Smooth muscle cell (in vitro differentiated cells): ENCODE results near the gene GUCY1A2. TPM values are rescaled to one million over a fixed set of nuclear protein-coding genes. Genes with fewer than 3 reads are reported as not detected.

Experiments used
- DNase-seq: peaks from one replicate; lab custom pipeline; 2025; ENCODE audit not compliant: unreplicated experiment; lab: John Stamatoyannopoulos, UW
- H2AFZ ChIP-seq: fragments of 200-600 bp; sonication (generic); 2 replicates; pipeline ENCODE4 v1.6.0; 2016; ENCODE audit warnings: antibody characterized with exemption, low read depth, mild to moderate bottlenecking
- H3F3A ChIP-seq: fragments of 200-600 bp; sonication (generic); 2 replicates; pipeline ENCODE4 v1.6.0; 2017; ENCODE audit warnings: antibody characterized with exemption, low read depth
- H3K27ac ChIP-seq: fragments of 200-600 bp; sonication (generic); 2 replicates; pipeline ENCODE4 v1.5.1; 2016; ENCODE audit warnings: low read depth, mild to moderate bottlenecking
- H3K27me3 ChIP-seq: fragments of 200-600 bp; sonication (generic); 2 replicates; pipeline ENCODE4 v1.6.1; 2016; ENCODE audit warnings: low read depth, mild to moderate bottlenecking
- H3K36me3 ChIP-seq: fragments of 200-600 bp; sonication (generic); 2 replicates; pipeline ENCODE4 v1.5.1; 2016; ENCODE audit warnings: low read depth
- H3K4me1 ChIP-seq: fragments of 200-600 bp; sonication (generic); 2 replicates; pipeline ENCODE4 v1.5.1; 2016; ENCODE audit warnings: low read depth
- H3K4me2 ChIP-seq: fragments of 200-600 bp; sonication (generic); 2 replicates; pipeline ENCODE4 v1.6.0; 2016; ENCODE audit warnings: mild to moderate bottlenecking
- H3K4me3 ChIP-seq: fragments of 200-600 bp; sonication (generic); 2 replicates; pipeline ENCODE4 v1.5.1; 2016; ENCODE audit warnings: mild to moderate bottlenecking
- H3K79me2 ChIP-seq: fragments of 200-600 bp; sonication (generic); 2 replicates; pipeline ENCODE4 v1.6.0; 2016; ENCODE audit warnings: low read depth, mild to moderate bottlenecking
- H3K9ac ChIP-seq: fragments of 200-600 bp; sonication (generic); 2 replicates; pipeline ENCODE4 v1.6.0; 2016; ENCODE audit warnings: low read depth
- H3K9me3 ChIP-seq: fragments of 200-600 bp; sonication (generic); replicated peaks from 2 replicates; pipeline ENCODE4 v1.5.1; 2016; ENCODE audit warnings: low read depth
- H4K20me1 ChIP-seq: fragments of 200-600 bp; sonication (generic); 2 replicates; pipeline ENCODE4 v1.6.0; 2016; ENCODE audit warnings: low read depth
- WGBS: methylation state at CpG from one replicate; pipeline ENCODE4 v1.1.7; 2016; ENCODE audit warnings: low lambda C conversion rate; 5-methylcytosine and 5-hydroxymethylcytosine counted together
- polyA plus RNA-seq: library from polyadenylated mRNA; unstranded; fragments of >200 nt; fragmentation: Nextera tagmentation; extraction: Ambion mirVana; gene quantifications from 2 replicates; pipeline ENCODE4 v1.2.1, GENCODE V29; 2016
- total RNA-seq: library from RNA; depleted of rRNA; stranded (reverse); fragments of >200 nt; gene quantifications from 2 replicates; pipeline ENCODE4 v1.2.3, GENCODE V29; 2014
- TF ChIP-seq, protein P1 (sequence below): fragments of 200-600 bp; sonication (generic); IDR thresholded peaks from 2 replicates; pipeline ENCODE4 v1.5.1; 2017; ENCODE audit warnings: borderline replicate concordance, mild to moderate bottlenecking, antibody characterized with exemption; ENCODE audit not compliant: insufficient read depth, poor library complexity, severe bottlenecking

GUCY1A2 gene
- total and polyA plus RNA-seq, 2 experiments from 2014 or later, result 0.08 to 1.1 TPM

DNA sequence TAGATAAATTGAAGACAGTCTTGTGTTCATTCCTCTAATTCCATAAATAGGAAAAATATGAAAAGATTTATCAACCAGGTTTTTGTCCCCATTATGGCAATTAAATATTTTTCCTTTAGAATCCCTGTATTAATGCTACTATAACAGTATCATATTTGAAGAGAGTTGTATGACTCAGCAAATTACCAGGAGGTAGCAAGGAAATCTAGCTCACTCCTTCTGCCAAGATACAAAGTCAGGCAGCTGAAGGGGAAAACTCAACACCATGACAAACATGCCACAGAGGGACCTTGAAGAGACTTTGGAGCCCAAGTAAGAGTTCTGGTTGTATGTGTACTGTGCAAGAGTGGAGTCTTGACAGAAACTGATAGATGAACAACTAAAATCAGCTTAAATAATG, 143.3 kb downstream of the GUCY1A2 start:
- no peak overlapping the region for H3K27ac ChIP-seq

DNA sequence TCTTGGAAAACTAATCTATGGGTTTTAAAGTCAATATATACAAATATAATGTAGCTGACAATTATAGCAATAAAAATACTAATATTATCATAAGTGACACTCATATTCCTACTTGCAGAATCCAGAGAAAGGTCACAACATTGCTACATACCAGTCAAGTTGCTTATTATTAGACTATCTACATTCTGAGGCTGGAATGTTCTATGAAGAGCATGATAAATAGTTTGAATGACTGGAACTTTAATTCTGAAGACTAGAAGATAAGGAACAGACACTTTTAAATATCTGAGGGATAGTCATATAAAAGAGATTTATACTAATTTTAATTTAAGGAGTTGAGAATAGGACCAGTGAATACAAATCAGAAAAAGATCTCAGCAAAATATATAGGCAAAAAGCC, 146.0 kb downstream of the GUCY1A2 start:
- H3K9ac ChIP-seq, result no peak overlapping the region
- TF ChIP-seq, protein P1, sequence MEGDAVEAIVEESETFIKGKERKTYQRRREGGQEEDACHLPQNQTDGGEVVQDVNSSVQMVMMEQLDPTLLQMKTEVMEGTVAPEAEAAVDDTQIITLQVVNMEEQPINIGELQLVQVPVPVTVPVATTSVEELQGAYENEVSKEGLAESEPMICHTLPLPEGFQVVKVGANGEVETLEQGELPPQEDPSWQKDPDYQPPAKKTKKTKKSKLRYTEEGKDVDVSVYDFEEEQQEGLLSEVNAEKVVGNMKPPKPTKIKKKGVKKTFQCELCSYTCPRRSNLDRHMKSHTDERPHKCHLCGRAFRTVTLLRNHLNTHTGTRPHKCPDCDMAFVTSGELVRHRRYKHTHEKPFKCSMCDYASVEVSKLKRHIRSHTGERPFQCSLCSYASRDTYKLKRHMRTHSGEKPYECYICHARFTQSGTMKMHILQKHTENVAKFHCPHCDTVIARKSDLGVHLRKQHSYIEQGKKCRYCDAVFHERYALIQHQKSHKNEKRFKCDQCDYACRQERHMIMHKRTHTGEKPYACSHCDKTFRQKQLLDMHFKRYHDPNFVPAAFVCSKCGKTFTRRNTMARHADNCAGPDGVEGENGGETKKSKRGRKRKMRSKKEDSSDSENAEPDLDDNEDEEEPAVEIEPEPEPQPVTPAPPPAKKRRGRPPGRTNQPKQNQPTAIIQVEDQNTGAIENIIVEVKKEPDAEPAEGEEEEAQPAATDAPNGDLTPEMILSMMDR, result no peak
- H3K9me3 ChIP-seq, result no peaks in the 10 kb centered on the region
- H3K4me2 ChIP-seq, result no peak overlapping the region
- no peaks in the 10 kb centered on the region for H3F3A ChIP-seq
- no peak overlapping the region for H3K4me3 ChIP-seq
- no peaks in the 10 kb centered on the region for H3K79me2 ChIP-seq
- H2AFZ ChIP-seq, result no peak overlapping the region
- H3K27me3 ChIP-seq, result no peaks in the 10 kb centered on the region
- H3K4me1 ChIP-seq, result no peaks in the 10 kb centered on the region
- no peak overlapping the region for H3K27ac ChIP-seq
- H3K36me3 ChIP-seq, result no peaks in the 10 kb centered on the region
- no peak for DNase-seq
- H4K20me1 ChIP-seq, result no peaks in the 10 kb centered on the region

More for the DNA sequence above, 143.3 kb downstream of the GUCY1A2 start:
- Histone ChIP-seq H3K79me2 (no peaks in the 10 kb centered on the region), H3K4me3 (no peak overlapping the region), H3K27me3 (no peaks in the 10 kb centered on the region), H3K9me3 (no peaks in the 10 kb centered on the region), H3K36me3 (no peaks in the 10 kb centered on the region), H3K9ac (no peak overlapping the region), H3K4me2 (no peak overlapping the region), H3F3A (no peaks in the 10 kb centered on the region), H4K20me1 (no peaks in the 10 kb centered on the region), H2AFZ (no peak overlapping the region), H3K4me1 (no peaks in the 10 kb centered on the region)
- TF ChIP-seq, protein P1, result no peak
- no peak for DNase-seq

DNA sequence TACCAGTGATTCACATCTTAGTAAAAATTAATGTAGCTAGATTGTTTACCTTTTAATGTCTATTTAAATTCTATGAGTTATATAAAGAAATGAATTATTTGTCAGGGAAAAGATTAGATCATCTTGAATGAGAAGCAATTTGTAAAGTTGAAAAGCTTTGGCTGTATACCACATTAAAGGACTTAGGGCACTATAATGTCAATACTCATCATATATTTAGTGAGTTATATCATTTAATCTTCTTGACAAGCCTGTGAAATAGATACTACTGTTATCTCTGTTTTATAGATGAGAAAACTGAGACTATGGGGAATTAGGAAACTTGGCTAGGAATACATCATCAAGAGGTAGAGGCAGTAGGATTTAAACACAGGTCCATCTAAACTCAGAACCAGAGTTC, 160.1 kb downstream of the GUCY1A2 start:
- no peaks in the 10 kb centered on the region for H3K36me3 ChIP-seq
- H3K4me3 ChIP-seq, result no peak overlapping the region
- no peaks in the 10 kb centered on the region for H4K20me1 ChIP-seq
- no peaks in the 10 kb centered on the region for H3F3A ChIP-seq
- no peak for DNase-seq
- no peak overlapping the region for H3K9ac ChIP-seq
- peaks cover 14% of the 10 kb centered on the region for H3K4me1 ChIP-seq
- H3K27ac ChIP-seq, result no peak overlapping the region
- H2AFZ ChIP-seq, result no peak overlapping the region
- H3K9me3 ChIP-seq, result no peaks in the 10 kb centered on the region
- TF ChIP-seq, protein P1, result no peak
- no peak overlapping the region for H3K4me2 ChIP-seq
- H3K27me3 ChIP-seq, result no peaks in the 10 kb centered on the region
- H3K79me2 ChIP-seq, result no peaks in the 10 kb centered on the region

DNA sequence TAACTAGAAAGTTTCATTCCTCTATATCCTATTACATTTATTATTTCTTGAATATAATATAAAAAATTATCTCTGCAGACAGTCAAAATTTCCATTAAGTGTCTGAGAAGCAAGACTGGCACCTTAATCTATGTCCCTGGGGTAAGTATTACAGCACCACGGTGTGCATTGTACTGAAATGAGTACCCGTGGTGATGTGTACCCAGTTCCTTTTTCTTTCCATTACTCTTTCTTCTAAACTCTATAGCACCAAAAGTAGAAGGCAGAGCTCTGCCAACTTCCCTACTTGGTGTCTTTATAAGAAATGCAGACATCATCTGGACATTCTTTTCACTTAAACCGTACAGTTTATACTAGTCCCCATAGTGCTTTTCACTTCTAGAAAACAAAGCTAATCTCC, 161.7 kb downstream of the GUCY1A2 start:
- no peak for DNase-seq
- 84% methylated on average over 3 of the region's 3 CpGs for WGBS
- no peak overlapping the region for H3K4me2 ChIP-seq
- H3K36me3 ChIP-seq, result no peaks in the 10 kb centered on the region
- TF ChIP-seq, protein P1, result no peak
- no peak overlapping the region for H3K27ac ChIP-seq
- H4K20me1 ChIP-seq, result no peaks in the 10 kb centered on the region
- H3K9ac ChIP-seq, result no peak overlapping the region
- H3K9me3 ChIP-seq, result no peaks in the 10 kb centered on the region
- no peaks in the 10 kb centered on the region for H3K4me1 ChIP-seq
- no peaks in the 10 kb centered on the region for H3K79me2 ChIP-seq
- H3K27me3 ChIP-seq, result no peaks in the 10 kb centered on the region
- H3K4me3 ChIP-seq, result no peak overlapping the region
- H2AFZ ChIP-seq, result no peak overlapping the region
- no peaks in the 10 kb centered on the region for H3F3A ChIP-seq
